GM23338 (cell line): ENCODE results near the gene EPSTI1. TPM values are rescaled to one million over a fixed set of nuclear protein-coding genes. Genes with fewer than 3 reads are reported as not detected.
A peak's percentile ranks its signal among the peaks of the same experiment; 100 is the strongest.

Experiments used
- ATAC-seq: fragments of 200-7000 bp; cut with Tn5 transposase; 3 replicates; pipeline ENCODE4 v1.9.1; 2020
- DNase-seq: peaks from one replicate; pipeline ENCODE4 v3.0.0-alpha.2; 2015; ENCODE audit warnings: low spot score
- H2AFZ ChIP-seq: fragments of 200-600 bp; sonication (generic); 2 replicates; pipeline ENCODE4 v1.8.0; 2016; ENCODE audit warnings: antibody characterized with exemption, mild to moderate bottlenecking, moderate library complexity
- H3F3A ChIP-seq: fragments of 200-600 bp; sonication (generic); replicated peaks from 2 replicates; pipeline ENCODE4 v1.8.0; 2017; ENCODE audit warnings: antibody characterized with exemption, mixed run types, low read depth
- H3K27ac ChIP-seq: fragments of 200-600 bp; sonication (generic); 2 replicates; pipeline ENCODE4 v1.6.1; 2016; ENCODE audit warnings: low read depth
- H3K27me3 ChIP-seq: fragments of 200-600 bp; sonication (generic); 2 replicates; pipeline ENCODE4 v1.8.0; 2016; ENCODE audit warnings: mild to moderate bottlenecking, mixed run types, moderate library complexity; ENCODE audit not compliant: insufficient read depth
- H3K36me3 ChIP-seq: fragments of 200-600 bp; sonication (generic); 2 replicates; pipeline ENCODE4 v1.8.0; 2016; ENCODE audit warnings: mild to moderate bottlenecking; ENCODE audit not compliant: insufficient read depth
- H3K4me1 ChIP-seq: fragments of 200-600 bp; sonication (generic); 2 replicates; pipeline ENCODE4 v1.8.0; 2016; ENCODE audit warnings: mild to moderate bottlenecking, moderate library complexity; ENCODE audit not compliant: insufficient read depth
- H3K4me2 ChIP-seq: fragments of 200-600 bp; sonication (generic); 2 replicates; pipeline ENCODE4 v1.7.1; 2017; ENCODE audit warnings: mixed run types
- H3K4me3 ChIP-seq: fragments of 200-600 bp; sonication (generic); 2 replicates; pipeline ENCODE4 v1.6.1; 2016; ENCODE audit warnings: mixed run types
- H3K79me2 ChIP-seq: fragments of 200-600 bp; sonication (generic); replicated peaks from 2 replicates; pipeline ENCODE4 v1.8.0; 2017; ENCODE audit warnings: mild to moderate bottlenecking; ENCODE audit not compliant: insufficient read depth
- H3K9me2 ChIP-seq: fragments of 200-600 bp; sonication (generic); 2 replicates; pipeline ENCODE4 v1.8.0; 2017; ENCODE audit not compliant: insufficient read depth
- H4K20me1 ChIP-seq: fragments of 200-600 bp; sonication (generic); replicated peaks from 2 replicates; pipeline ENCODE4 v1.8.0; 2017; ENCODE audit warnings: mild to moderate bottlenecking; ENCODE audit not compliant: insufficient read depth
- H3K27ac Mint-ChIP-seq: 2 replicates; pipeline ENCODE4 v1.8.0; 2020; ENCODE audit warnings: inconsistent platforms, mild to moderate bottlenecking, moderate library complexity, mixed read lengths
- H3K27me3 Mint-ChIP-seq: 3 replicates; pipeline ENCODE4 v1.8.0; 2022; ENCODE audit warnings: low read depth, mild to moderate bottlenecking, moderate library complexity, mixed read lengths, inconsistent platforms; ENCODE audit not compliant: insufficient read depth, poor library complexity
- H3K36me3 Mint-ChIP-seq: 3 replicates; pipeline ENCODE4 v1.8.0; 2021; ENCODE audit warnings: low read depth, mild to moderate bottlenecking, inconsistent platforms, moderate library complexity, mixed read lengths
- H3K4me1 Mint-ChIP-seq: 3 replicates; pipeline ENCODE4 v1.8.0; 2020; ENCODE audit warnings: mild to moderate bottlenecking, inconsistent platforms, mixed read lengths
- H3K4me3 Mint-ChIP-seq: 3 replicates; pipeline ENCODE4 v1.8.0; 2021; ENCODE audit warnings: moderate library complexity, mild to moderate bottlenecking, inconsistent platforms, mixed read lengths
- H3K9me3 Mint-ChIP-seq: 3 replicates; pipeline ENCODE4 v1.8.0; 2020; ENCODE audit warnings: moderate library complexity, mild to moderate bottlenecking, inconsistent platforms, mixed read lengths
- CREB1 ChIP-seq: fragments of 250-450 bp; sonication (Bioruptor Pico); IDR thresholded peaks from 2 replicates; pipeline ENCODE4 v1.5.0; 2020; ENCODE audit warnings: low read depth, mild to moderate bottlenecking, moderate library complexity
- CTCF ChIP-seq, 2 experiments: fragments of 200-600 bp in 1 of 2; sonication (generic) in 1 of 2; conservative IDR thresholded peaks; 2 replicates each; pipeline versions ENCODE4 v1.5.1 to v1.6.1; 2016 to 2017; ENCODE audit warnings: antibody characterized with exemption in 2 of 2, low read depth in 2 of 2, mild to moderate bottlenecking in 2 of 2, moderate library complexity in 1 of 2
- EZH2 ChIP-seq: fragments of 200-600 bp; sonication (generic); IDR thresholded peaks from one replicate; pipeline ENCODE4 v1.8.0; 2017; ENCODE audit warnings: antibody characterized with exemption, mild to moderate bottlenecking, low read depth; ENCODE audit not compliant: unreplicated experiment
- EZH2phosphoT487 ChIP-seq: fragments of 200-600 bp; sonication (generic); IDR thresholded peaks from one replicate; pipeline ENCODE4 v1.8.1; 2018; ENCODE audit warnings: antibody characterized with exemption; ENCODE audit not compliant: unreplicated experiment
- JUNB ChIP-seq: IDR thresholded peaks from one replicate; pipeline ENCODE4 v1.6.1; 2016; ENCODE audit warnings: antibody characterized with exemption; ENCODE audit not compliant: unreplicated experiment
- NANOG ChIP-seq: IDR thresholded peaks from 2 replicates; pipeline ENCODE4 v1.6.1; 2016; ENCODE audit warnings: antibody characterized with exemption, borderline replicate concordance
- POLR2AphosphoS5 ChIP-seq: IDR thresholded peaks from 2 replicates; pipeline ENCODE4 v1.6.1; 2016; ENCODE audit warnings: antibody characterized with exemption, low read depth
- REST ChIP-seq: IDR thresholded peaks from one replicate; pipeline ENCODE4 v1.6.1; 2018; ENCODE audit warnings: antibody characterized with exemption; ENCODE audit not compliant: unreplicated experiment
- STAT1 ChIP-seq: IDR thresholded peaks from one replicate; pipeline ENCODE4 v1.6.1; 2016; ENCODE audit warnings: antibody characterized with exemption; ENCODE audit not compliant: unreplicated experiment
- ZNF114 ChIP-seq: fragments of 250-450 bp; sonication (Bioruptor Pico); IDR thresholded peaks from 2 replicates; pipeline ENCODE4 v1.5.0; 2020; ENCODE audit warnings: mild to moderate bottlenecking, moderate library complexity
- ZNF331 ChIP-seq: fragments of 250-450 bp; sonication (Bioruptor Pico); IDR thresholded peaks from 2 replicates; pipeline ENCODE4 v1.5.0; 2020; ENCODE audit warnings: low read depth, mild to moderate bottlenecking, moderate library complexity
- ZNF462 ChIP-seq: fragments of 250-450 bp; sonication (Bioruptor Pico); IDR thresholded peaks from 2 replicates; pipeline ENCODE4 v1.5.0; 2020; ENCODE audit warnings: mild to moderate bottlenecking, moderate library complexity
- polyA plus RNA-seq: library from polyadenylated mRNA; unstranded; fragments of >200 nt; fragmentation: Nextera tagmentation; extraction: Ambion mirVana; gene quantifications from 2 replicates; pipeline ENCODE4 v1.2.1, GENCODE V29; 2016
- total RNA-seq: library from RNA; depleted of rRNA; stranded (reverse); fragments of >200 nt; shearing (Covaris generic); gene quantifications from 2 replicates; pipeline ENCODE4 v1.2.3, GENCODE V29; 2014
- TF ChIP-seq, protein P1 (sequence below): IDR thresholded peaks from 2 replicates; pipeline ENCODE4 v1.6.1; 2016; ENCODE audit warnings: antibody characterized with exemption

The EPSTI1 gene
- total and polyA plus RNA-seq, 2 experiments from 2014 or later: 0.10 to 0.68 TPM

- H3K4me1 ChIP-seq: peaks cover 3% of the 10 kb centered on the region; the same call in 1 of the 2 replicates
- no peak overlapping the region for H3K4me3 ChIP-seq
- no peaks in the 10 kb centered on the region for H3K36me3 ChIP-seq
- TF ChIP-seq EZH2: no peak
- no peak for TF ChIP-seq POLR2AphosphoS5
- TF ChIP-seq STAT1: no peak
- no peak for TF ChIP-seq REST
- TF ChIP-seq, protein P1, sequence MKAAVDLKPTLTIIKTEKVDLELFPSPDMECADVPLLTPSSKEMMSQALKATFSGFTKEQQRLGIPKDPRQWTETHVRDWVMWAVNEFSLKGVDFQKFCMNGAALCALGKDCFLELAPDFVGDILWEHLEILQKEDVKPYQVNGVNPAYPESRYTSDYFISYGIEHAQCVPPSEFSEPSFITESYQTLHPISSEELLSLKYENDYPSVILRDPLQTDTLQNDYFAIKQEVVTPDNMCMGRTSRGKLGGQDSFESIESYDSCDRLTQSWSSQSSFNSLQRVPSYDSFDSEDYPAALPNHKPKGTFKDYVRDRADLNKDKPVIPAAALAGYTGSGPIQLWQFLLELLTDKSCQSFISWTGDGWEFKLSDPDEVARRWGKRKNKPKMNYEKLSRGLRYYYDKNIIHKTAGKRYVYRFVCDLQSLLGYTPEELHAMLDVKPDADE: no peak
- no peak for TF ChIP-seq ZNF331 (CRISPR knock-in tag)
- no peak for TF ChIP-seq CREB1
- TF ChIP-seq EZH2phosphoT487: no peak
- TF ChIP-seq ZNF114 (CRISPR knock-in tag): no peak
- no peak for TF ChIP-seq CTCF (conservative IDR thresholded peaks at IDR 0.05; ENCODE audit: low read depth in 2 of 2)
- TF ChIP-seq ZNF462 (CRISPR knock-in tag): no peak
- no peak for TF ChIP-seq JUNB
- TF ChIP-seq NANOG: no peak
- peaks cover 10% of the 10 kb centered on the region; the same call in 2 of the 3 replicates for H3K4me1 Mint-ChIP-seq
- no peaks in the 10 kb centered on the region for H3K79me2 ChIP-seq
- H4K20me1 ChIP-seq: no peaks in the 10 kb centered on the region
- H3F3A ChIP-seq: no peaks in the 10 kb centered on the region
- peak overlapping the region; percentile 53; the same call in 1 of the 2 replicates for H2AFZ ChIP-seq
- no peak overlapping the region for H3K27ac ChIP-seq
- H3K36me3 Mint-ChIP-seq: no peaks in the 10 kb centered on the region
- H3K27me3 ChIP-seq: no peaks in the 10 kb centered on the region
- H3K9me2 ChIP-seq: 0 out of 2 replicates have a peak, but pooled peaks cover 6% of the 10 kb centered on the region
- no peaks in the 10 kb centered on the region for H3K9me3 Mint-ChIP-seq
- no peak overlapping the region for H3K4me3 Mint-ChIP-seq
- peaks cover 4% of the 10 kb centered on the region for H3K27me3 Mint-ChIP-seq
- no peak for DNase-seq
- H3K27ac Mint-ChIP-seq: no peak overlapping the region
- no peak for ATAC-seq
- no peak overlapping the region for H3K4me2 ChIP-seq
Measured at GRCh38 chr13:42957881-42958280, 34.2 kb downstream of the EPSTI1 start.
